Tibial nerve (tissue), 4 donors: ENCODE data around the gene CATSPER3. TPM values are rescaled to one million over a fixed set of nuclear protein-coding genes. Genes with fewer than 3 reads are reported as not detected.

Experiments used
- DNase-seq, 2 donors: peaks; one replicate each; pipeline ENCODE4 v3.0.0-alpha.2; 2019; ENCODE audit warnings: low spot score in 2 of 2
- H3K27ac ChIP-seq, 4 donors: fragments of 200-600 bp; sonication (generic) in 3 of 4; one replicate each; pipeline ENCODE4 v1.5.1; 2017 to 2019; ENCODE audit warnings: mild to moderate bottlenecking in 1 of 4
- H3K27me3 ChIP-seq, 2 donors: fragments of 200-600 bp; sonication (generic) in 1 of 2; one replicate each; pipeline versions ENCODE4 v1.5.1 to v1.6.0; 2017 to 2019
- H3K36me3 ChIP-seq, 3 donors: fragments of 200-600 bp; sonication (generic); one replicate each; pipeline ENCODE4 v1.5.1; 2018 to 2019
- H3K4me1 ChIP-seq, 4 donors: fragments of 200-600 bp; sonication (generic) in 3 of 4; one replicate each; pipeline ENCODE4 v1.5.1; 2017 to 2019
- H3K4me3 ChIP-seq, 4 donors: fragments of 200-600 bp; sonication (generic) in 3 of 4; one replicate each; pipeline ENCODE4 v1.5.1; 2017 to 2019; ENCODE audit warnings: mild to moderate bottlenecking in 1 of 4, moderate library complexity in 1 of 4
- H3K9me3 ChIP-seq, 4 donors: fragments of 200-600 bp; sonication (generic) in 3 of 4; one replicate each; pipeline ENCODE4 v1.5.1; 2017 to 2019
- CTCF ChIP-seq, 5 experiments: fragments of 200-600 bp in 3 of 5; fragments of 450-650 bp in 2 of 5; sonication (generic) in 3 of 5; IDR thresholded peaks; one replicate each; pipeline ENCODE4 v1.5.1; 2016 to 2019; ENCODE audit warnings: antibody characterized with exemption in 5 of 5, mild to moderate bottlenecking in 3 of 5, moderate library complexity in 2 of 5
- EP300 ChIP-seq, 2 donors: sonication (generic); formaldehyde crosslinking; IDR thresholded peaks; one replicate each; pipeline ENCODE4 v1.6.1; 2017; ENCODE audit warnings: antibody characterized with exemption in 2 of 2, mild to moderate bottlenecking in 1 of 2
- POLR2A ChIP-seq, 2 donors: fragments of 450-650 bp; IDR thresholded peaks; one replicate each; pipeline ENCODE4 v1.6.1; 2017; ENCODE audit warnings: antibody characterized with exemption in 2 of 2, mild to moderate bottlenecking in 2 of 2, moderate library complexity in 2 of 2
- WGBS, 2 donors: methylation state at CpG; one replicate each; pipeline ENCODE4 v1.1.5; 2018; 5-methylcytosine and 5-hydroxymethylcytosine counted together
- total RNA-seq, 4 donors: library from RNA; depleted of rRNA; stranded (reverse); fragments of >200 nt; gene quantifications; one replicate each; pipeline ENCODE4 v1.1.0, GENCODE V29; 2016

Gene CATSPER3
- total RNA-seq, 4 donors from 2014 or later: 0.90 to 1.3 TPM; not detected in 2

- 88 to 89% methylated on average over 7 of the region's 7 CpGs for WGBS, 2 donors
- Histone ChIP-seq H3K9me3 (no peaks in the 10 kb centered on the region), H3K4me3 (no peak overlapping the region), H3K27me3 (no peaks in the 10 kb centered on the region), H3K27ac (no peak overlapping the region), H3K4me1 (peaks cover 0 to 9% (median 0%) of the 10 kb centered on the region in 4 donors), H3K36me3 (peaks cover 0 to 12% (median 0%) of the 10 kb centered on the region in 3 donors)
- DNase-seq: no peak
- TF ChIP-seq EP300 (IDR thresholded peaks at IDR 0.05) (no peak), POLR2A (IDR thresholded peaks at IDR 0.05) (no peak), CTCF (IDR thresholded peaks at IDR 0.05) (no peak)
These were observed 45.7 kb downstream of the CATSPER3 start for GRCh38 chr5:135013445-135013844.

- H3K4me1 ChIP-seq: peaks cover 0 to 9% (median 0%) of the 10 kb centered on the region in 4 donors
- peaks cover 0 to 8% (median 0%) of the 10 kb centered on the region in 3 donors for H3K36me3 ChIP-seq
- H3K27ac ChIP-seq: no peak overlapping the region
- H3K4me3 ChIP-seq: no peak overlapping the region
- H3K9me3 ChIP-seq: no peaks in the 10 kb centered on the region
- H3K27me3 ChIP-seq: no peaks in the 10 kb centered on the region
- no peak for DNase-seq
- TF ChIP-seq POLR2A (IDR thresholded peaks at IDR 0.05) (no peak), CTCF (IDR thresholded peaks at IDR 0.05) (no peak), EP300 (IDR thresholded peaks at IDR 0.05) (no peak)
- 39 to 50% methylated on average over 9 to 10 of the region's 10 CpGs for WGBS, 2 donors
These were observed 46.4 kb downstream of the CATSPER3 start for GRCh38 chr5:135013947-135014570.

GRCh38 chr5:135015942-135016341 lies 48.2 kb downstream of the CATSPER3 start:
- H3K27ac ChIP-seq: no peak overlapping the region
- DNase-seq: no peak
- H3K4me3 ChIP-seq: no peak overlapping the region
- peaks cover 0 to 9% (median 0%) of the 10 kb centered on the region in 4 donors for H3K4me1 ChIP-seq
- H3K9me3 ChIP-seq: no peaks in the 10 kb centered on the region
- H3K36me3 ChIP-seq: peaks cover 0 to 8% (median 0%) of the 10 kb centered on the region in 3 donors
- no peak for TF ChIP-seq EP300 (IDR thresholded peaks at IDR 0.05)
- no peak for TF ChIP-seq CTCF (IDR thresholded peaks at IDR 0.05)
- no peak for TF ChIP-seq POLR2A (IDR thresholded peaks at IDR 0.05)
- no peaks in the 10 kb centered on the region for H3K27me3 ChIP-seq
- 87 to 93% methylated on average over 6 of the region's 6 CpGs for WGBS, 2 donors

- WGBS, 2 donors: 80 to 85% methylated on average over 11 of the region's 11 CpGs
- H3K4me1 ChIP-seq: peaks cover 0 to 9% (median 0%) of the 10 kb centered on the region in 4 donors
- no peak for DNase-seq
- H3K27ac ChIP-seq: no peak overlapping the region
- H3K27me3 ChIP-seq: no peaks in the 10 kb centered on the region
- no peak overlapping the region for H3K4me3 ChIP-seq
- no peaks in the 10 kb centered on the region for H3K9me3 ChIP-seq
- TF ChIP-seq EP300 (IDR thresholded peaks at IDR 0.05): no peak
- peaks cover 0 to under 1% (median 0%) of the 10 kb centered on the region in 3 donors for H3K36me3 ChIP-seq
These were observed 49.2 kb downstream of the CATSPER3 start for GRCh38 chr5:135016861-135017290.

GRCh38 chr5:135018457-135018856 lies 50.8 kb downstream of the CATSPER3 start:
- WGBS, 2 donors: 83 to 87% methylated on average over 4 of the region's 4 CpGs
- Histone ChIP-seq H3K9me3 (no peaks in the 10 kb centered on the region), H3K27ac (no peak overlapping the region), H3K4me1 (peaks cover 0 to 9% (median 0%) of the 10 kb centered on the region in 4 donors), H3K27me3 (no peaks in the 10 kb centered on the region), H3K36me3 (no peaks in the 10 kb centered on the region), H3K4me3 (no peak overlapping the region)
- no peak for DNase-seq
- TF ChIP-seq POLR2A (IDR thresholded peaks at IDR 0.05) (no peak), EP300 (IDR thresholded peaks at IDR 0.05) (no peak), CTCF (IDR thresholded peaks at IDR 0.05) (no peak)
